Endodermal cell (in vitro differentiated cells): ENCODE measurements around the gene LRRC34. TPM values are rescaled to one million over a fixed set of nuclear protein-coding genes. Genes with fewer than 3 reads are reported as not detected.

Source experiments
- DNase-seq: peaks from one replicate; pipeline ENCODE4 v3.0.0-alpha.2; 2017
- H3K27ac ChIP-seq: 2 replicates; pipeline ENCODE4 v1.5.1; 2013; ENCODE audit warnings: mild to moderate bottlenecking, low read depth, low read length, moderate library complexity
- H3K27me3 ChIP-seq: 2 replicates; pipeline ENCODE4 v1.6.1; 2013; ENCODE audit warnings: mild to moderate bottlenecking, low read length, moderate library complexity; ENCODE audit not compliant: insufficient read depth, control insufficient read depth, poor library complexity, severe bottlenecking
- H3K36me3 ChIP-seq: 2 replicates; pipeline ENCODE4 v1.7.0; 2013; ENCODE audit warnings: mild to moderate bottlenecking, low read length, moderate library complexity; ENCODE audit not compliant: control insufficient read depth, insufficient read depth
- H3K4me1 ChIP-seq: one replicate; pipeline ENCODE4 v1.7.0; 2013; ENCODE audit warnings: low read length; ENCODE audit not compliant: control insufficient read depth, insufficient read depth
- H3K4me3 ChIP-seq: 2 replicates; pipeline ENCODE4 v1.5.1; 2013; ENCODE audit warnings: mild to moderate bottlenecking, low read length, moderate library complexity
- H3K9ac ChIP-seq: 2 replicates; pipeline ENCODE4 v1.6.1; 2013; ENCODE audit warnings: mild to moderate bottlenecking, low read length, moderate library complexity; ENCODE audit not compliant: poor library complexity, severe bottlenecking; ENCODE audit errors: extremely low read depth
- H3K9me3 ChIP-seq: 2 replicates; pipeline ENCODE4 v1.6.1; 2013; ENCODE audit warnings: mild to moderate bottlenecking, low read length, moderate library complexity; ENCODE audit not compliant: control insufficient read depth
- H3K27ac Mint-ChIP-seq: 2 replicates; pipeline ENCODE4 v1.8.0; 2020; ENCODE audit warnings: mixed read lengths
- H3K27me3 Mint-ChIP-seq: 2 replicates; pipeline ENCODE4 v1.8.0; 2021; ENCODE audit warnings: mild to moderate bottlenecking, mixed read lengths; ENCODE audit not compliant: insufficient read depth
- H3K36me3 Mint-ChIP-seq: 2 replicates; pipeline ENCODE4 v1.8.0; 2020; ENCODE audit warnings: low read depth, mixed read lengths
- H3K4me1 Mint-ChIP-seq: 2 replicates; pipeline ENCODE4 v1.8.0; 2020; ENCODE audit warnings: mixed read lengths
- H3K4me3 Mint-ChIP-seq: 2 replicates; pipeline ENCODE4 v1.8.0; 2020; ENCODE audit warnings: mild to moderate bottlenecking, moderate library complexity, mixed read lengths
- H3K9me3 Mint-ChIP-seq: 2 replicates; pipeline ENCODE4 v1.8.0; 2020; ENCODE audit warnings: mild to moderate bottlenecking, mixed read lengths
- CTCF ChIP-seq: fragments of 200-600 bp; sonication (generic); conservative IDR thresholded peaks from 2 replicates; pipeline ENCODE4 v1.5.0; 2021; ENCODE audit warnings: antibody characterized with exemption, mild to moderate bottlenecking
- WGBS, 2 experiments: methylation state at CpG; one replicate each; pipeline versions ENCODE4 v1.1.5 to v1.1.7; 2013; ENCODE audit warnings: missing lambda C conversion rate in 2 of 2, mixed read lengths in 1 of 2; ENCODE audit not compliant: insufficient coverage in 1 of 2, insufficient read length in 1 of 2; 5-methylcytosine and 5-hydroxymethylcytosine counted together
- long read RNA-seq, 4 experiments: library from polyadenylated mRNA in 2 of 4; library from RNA in 1 of 4; library from capped mRNA in 1 of 4; stranded (forward) in 3 of 4; unstranded in 1 of 4; transcript quantifications; one replicate each; pipeline ENCODE4 v2.0.0, GENCODE V29; 2020 to 2021; ENCODE audit warnings: inconsistent platforms in 1 of 4
- polyA plus RNA-seq, 2 experiments: library from polyadenylated mRNA; stranded (reverse); fragments of 50-300 nt; gene quantifications; one replicate each; pipeline ENCODE4 v1.2.3, GENCODE V29; 2013
- total RNA-seq, 2 donors: library from RNA; stranded (reverse); fragmentation: NEBNext Ultra II Directional in 1 of 2; extraction: Animal tissue kit (Norgen Biotek cat#: 25700) in 1 of 2; gene quantifications; 2 replicates in 1 of 2; 3 replicates in 1 of 2; pipeline ENCODE4 v1.2.1, GENCODE V29; 2021

Gene LRRC34, protein sequence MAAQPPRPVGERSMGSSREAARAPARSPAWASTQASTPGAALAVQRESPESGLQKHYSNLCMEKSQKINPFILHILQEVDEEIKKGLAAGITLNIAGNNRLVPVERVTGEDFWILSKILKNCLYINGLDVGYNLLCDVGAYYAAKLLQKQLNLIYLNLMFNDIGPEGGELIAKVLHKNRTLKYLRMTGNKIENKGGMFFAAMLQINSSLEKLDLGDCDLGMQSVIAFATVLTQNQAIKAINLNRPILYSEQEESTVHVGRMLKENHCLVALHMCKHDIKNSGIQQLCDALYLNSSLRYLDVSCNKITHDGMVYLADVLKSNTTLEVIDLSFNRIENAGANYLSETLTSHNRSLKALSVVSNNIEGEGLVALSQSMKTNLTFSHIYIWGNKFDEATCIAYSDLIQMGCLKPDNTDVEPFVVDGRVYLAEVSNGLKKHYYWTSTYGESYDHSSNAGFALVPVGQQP
- total RNA-seq: 10 to 100 TPM in 1 of 2 donors, 1 to 10 TPM in 1; 5.6 to 11.3 TPM
- 3.5 TPM for polyA plus RNA-seq (2013, experiment 1 of 2)
- polyA plus RNA-seq (2013, experiment 2 of 2): 4.3 TPM
- long read RNA-seq, experiment 1, partial matches to known transcripts: 0 of 3 reads
- long read RNA-seq, experiment 1, other reads (novel, unspliced or antisense): 1 of 3 reads
- long read RNA-seq, experiment 2, partial matches to known transcripts: 2 of 12 reads
- long read RNA-seq, experiment 2, other reads (novel, unspliced or antisense): 3 of 12 reads
- long read RNA-seq, experiment 3, transcript LRRC34-207 (9 exons, 3,787 nt): minor isoform, 5 of 38 reads
- long read RNA-seq, experiment 3, transcript LRRC34-204 (9 exons, 1,475 nt): major isoform, 15 of 38 reads
- long read RNA-seq, experiment 3, transcript LRRC34-201 (11 exons, 1,718 nt): minor isoform, 9 of 38 reads
- long read RNA-seq, experiment 3, partial matches to known transcripts: 3 of 38 reads
- long read RNA-seq, experiment 3, other reads (novel, unspliced or antisense): 6 of 38 reads
- long read RNA-seq, experiment 4, partial matches to known transcripts: 1 of 2 reads
- long read RNA-seq, experiment 4, other reads (novel, unspliced or antisense): 0 of 2 reads

GRCh38 chr3:169812332-169813235 lies at the start of gene LRRC34, which contains the start of gene LRRIQ4:
TSS of gene LRRC34 (minus strand) at chr3:169812904. CDS start at chr3:169812548, 356 bp downstream.
TSS of gene LRRIQ4 (plus strand) at chr3:169812870. CDS start at chr3:169821922, 9,052 bp downstream.
- 25 to 42% methylated on average over 25 to 56 of the region's 56 CpGs for WGBS, 2 experiments
- Mint-ChIP-seq H3K27ac (peak within 1 kb of the TSS; percentile 93), H3K4me3 (peak within 1 kb of the TSS; percentile 71), H3K27me3 (peaks cover 11% of the 10 kb centered on the region), H3K4me1 (peaks cover 17% of the 10 kb centered on the region), H3K36me3 (peaks cover 4% of the 10 kb centered on the region), H3K9me3 (peaks cover 14% of the 10 kb centered on the region)
- peak; percentile 20 for TF ChIP-seq CTCF
- Histone ChIP-seq H3K9me3 (peaks cover 11% of the 10 kb centered on the region), H3K4me3 (peak within 1 kb of the TSS; percentile 74), H3K4me1 (no peaks in the 10 kb centered on the region), H3K9ac (peak within 1 kb of the TSS; percentile 52), H3K36me3 (no peaks in the 10 kb centered on the region), H3K27ac (peak within 1 kb of the TSS; percentile 83), H3K27me3 (no peaks in the 10 kb centered on the region)
- DNase-seq: peak; percentile 94

GRCh38 chr3:169861871-169862270 lies 49.2 kb upstream of the LRRC34 start:
- no peaks in the 10 kb centered on the region for H3K36me3 ChIP-seq
- H3K27me3 ChIP-seq: no peaks in the 10 kb centered on the region
- no peak for TF ChIP-seq CTCF
- WGBS, 2 experiments: 49 to 63% methylated on average over 5 of the region's 5 CpGs
- H3K4me1 ChIP-seq: no peaks in the 10 kb centered on the region
- Mint-ChIP-seq H3K36me3 (no peaks in the 10 kb centered on the region), H3K27ac (no peak overlapping the region), H3K4me1 (peaks cover 11% of the 10 kb centered on the region), H3K9me3 (no peaks in the 10 kb centered on the region), H3K27me3 (no peaks in the 10 kb centered on the region), H3K4me3 (no peak overlapping the region)
- H3K9me3 ChIP-seq: no peaks in the 10 kb centered on the region
- peak; percentile 82 for DNase-seq
- no peak overlapping the region for H3K4me3 ChIP-seq
- no peak overlapping the region for H3K9ac ChIP-seq
- H3K27ac ChIP-seq: no peak overlapping the region
